Breast epithelium (tissue), 4 donors: ENCODE data around the gene TCEAL3. TPM values are rescaled to one million over a fixed set of nuclear protein-coding genes. Genes with fewer than 3 reads are reported as not detected.
"Not testable (repeated sequence)": the region's sequence is repeated elsewhere in the genome, so short reads cannot be mapped to it uniquely, and the experiment has no call there.

Experiments
- DNase-seq, 2 donors: peaks; one replicate each; pipeline ENCODE4 v3.0.0-alpha.2; 2019; ENCODE audit warnings: low spot score in 2 of 2
- H3K27ac ChIP-seq, 2 donors: fragments of 200-600 bp; sonication (generic) in 1 of 2; one replicate each; pipeline ENCODE4 v1.5.1; 2016 to 2019; ENCODE audit warnings: mild to moderate bottlenecking in 1 of 2
- H3K27me3 ChIP-seq, 2 donors: fragments of 200-600 bp; sonication (generic) in 1 of 2; one replicate each; pipeline versions ENCODE4 v1.5.1 to v1.6.0; 2017 to 2019; ENCODE audit warnings: control low read depth in 1 of 2, mild to moderate bottlenecking in 1 of 2
- H3K36me3 ChIP-seq: fragments of 200-600 bp; one replicate; pipeline ENCODE4 v1.5.1; 2019
- H3K4me1 ChIP-seq, 2 donors: fragments of 200-600 bp; sonication (generic); one replicate each; pipeline ENCODE4 v1.5.1; 2016 to 2019; ENCODE audit warnings: control low read depth in 1 of 2
- H3K4me3 ChIP-seq, 3 donors: fragments of 200-600 bp; sonication (generic); 1 replicate in 2 of 3; 2 replicates in 1 of 3; pipeline ENCODE4 v1.5.1; 2016 to 2019; ENCODE audit warnings: mild to moderate bottlenecking in 3 of 3, moderate library complexity in 2 of 3
- H3K9me3 ChIP-seq, 2 donors: fragments of 200-600 bp; sonication (generic) in 1 of 2; one replicate each; pipeline ENCODE4 v1.5.1; 2016 to 2019; ENCODE audit warnings: control low read depth in 1 of 2
- POLR2A ChIP-seq: fragments of 450-650 bp; IDR thresholded peaks from one replicate; pipeline ENCODE4 v1.6.1; 2016; ENCODE audit warnings: antibody characterized with exemption, mild to moderate bottlenecking, moderate library complexity
- POLR2AphosphoS5 ChIP-seq, 3 donors: sonication (generic); formaldehyde crosslinking; IDR thresholded peaks; one replicate each; pipeline ENCODE4 v1.6.1; 2017; ENCODE audit warnings: antibody characterized with exemption in 3 of 3
- intact Hi-C: fragments of 100-400 bp; cut with DNase I; formaldehyde crosslinking; loops from one replicate; pipeline ENCODE4 v1.15.1; 2023; ENCODE audit warnings: low total_unique reads
- total RNA-seq, 3 donors: library from RNA; depleted of rRNA; stranded (reverse); fragments of >200 nt; gene quantifications; one replicate each; pipeline ENCODE4 v1.1.0, GENCODE V29; 2016
- TF ChIP-seq, protein P1 (sequence below), 3 donors: fragments of 450-650 bp; IDR thresholded peaks; one replicate each; pipeline ENCODE4 v1.5.1; 2016 to 2017; ENCODE audit warnings: antibody characterized with exemption in 3 of 3, mild to moderate bottlenecking in 3 of 3, moderate library complexity in 3 of 3

TCEAL3 gene
- total RNA-seq, 3 donors from 2014 or later: 21.3 to 52.4 (median 41.6) TPM

DNA sequence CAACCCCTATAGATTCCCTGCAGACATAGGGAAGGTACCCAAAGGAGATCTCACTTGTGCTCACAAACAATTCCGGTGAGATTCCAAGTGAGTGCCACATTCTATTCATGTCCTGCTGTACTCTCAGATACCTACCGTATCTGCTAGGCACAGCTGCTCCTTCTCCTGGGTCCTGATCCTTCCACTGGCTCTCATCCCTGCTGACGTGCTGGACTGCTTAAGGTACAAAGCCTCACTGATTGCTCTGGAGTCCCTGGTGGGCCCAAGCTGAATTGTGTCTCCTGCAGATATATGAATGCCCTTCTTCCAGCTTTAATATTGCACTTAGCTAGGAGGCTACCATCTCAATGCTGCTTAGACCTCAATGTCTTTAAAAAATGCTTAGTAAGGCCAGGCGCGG lies 23.4 kb downstream of the TCEAL3 start:
- no peaks in the 10 kb centered on the region for H3K4me1 ChIP-seq
- DNase-seq: no peak
- H3K27me3 ChIP-seq: peaks cover 0 to 41% of the 10 kb centered on the region in 2 donors
- no peaks in the 10 kb centered on the region for H3K9me3 ChIP-seq
- TF ChIP-seq, protein P1, sequence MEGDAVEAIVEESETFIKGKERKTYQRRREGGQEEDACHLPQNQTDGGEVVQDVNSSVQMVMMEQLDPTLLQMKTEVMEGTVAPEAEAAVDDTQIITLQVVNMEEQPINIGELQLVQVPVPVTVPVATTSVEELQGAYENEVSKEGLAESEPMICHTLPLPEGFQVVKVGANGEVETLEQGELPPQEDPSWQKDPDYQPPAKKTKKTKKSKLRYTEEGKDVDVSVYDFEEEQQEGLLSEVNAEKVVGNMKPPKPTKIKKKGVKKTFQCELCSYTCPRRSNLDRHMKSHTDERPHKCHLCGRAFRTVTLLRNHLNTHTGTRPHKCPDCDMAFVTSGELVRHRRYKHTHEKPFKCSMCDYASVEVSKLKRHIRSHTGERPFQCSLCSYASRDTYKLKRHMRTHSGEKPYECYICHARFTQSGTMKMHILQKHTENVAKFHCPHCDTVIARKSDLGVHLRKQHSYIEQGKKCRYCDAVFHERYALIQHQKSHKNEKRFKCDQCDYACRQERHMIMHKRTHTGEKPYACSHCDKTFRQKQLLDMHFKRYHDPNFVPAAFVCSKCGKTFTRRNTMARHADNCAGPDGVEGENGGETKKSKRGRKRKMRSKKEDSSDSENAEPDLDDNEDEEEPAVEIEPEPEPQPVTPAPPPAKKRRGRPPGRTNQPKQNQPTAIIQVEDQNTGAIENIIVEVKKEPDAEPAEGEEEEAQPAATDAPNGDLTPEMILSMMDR (IDR thresholded peaks at IDR 0.05): no peak
- no peak for TF ChIP-seq POLR2AphosphoS5 (IDR thresholded peaks at IDR 0.05)
- no peak for TF ChIP-seq POLR2A
- no peaks in the 10 kb centered on the region for H3K36me3 ChIP-seq
- intact Hi-C loops: no loop called here
- peak overlapping the region in 2 of 3 donors; percentile 18 to 37 for H3K4me3 ChIP-seq
- H3K27ac ChIP-seq: peak overlapping the region in 1 of 2 donors; percentile 35

- Histone ChIP-seq H3K36me3 (no peaks in the 10 kb centered on the region), H3K27ac (no peak overlapping the region), H3K4me1 (no peaks in the 10 kb centered on the region), H3K4me3 (no peak overlapping the region), H3K27me3 (peaks cover 0 to 25% of the 10 kb centered on the region in 2 donors), H3K9me3 (no peaks in the 10 kb centered on the region)
- DNase-seq: no peak
- TF ChIP-seq POLR2A (no peak), POLR2AphosphoS5 (IDR thresholded peaks at IDR 0.05) (no peak)
- TF ChIP-seq, protein P1 (IDR thresholded peaks at IDR 0.05): no peak
- intact Hi-C loops: no loop called here
Measured at GRCh38 chrX:103635436-103635835, 27.7 kb downstream of the TCEAL3 start.

DNA sequence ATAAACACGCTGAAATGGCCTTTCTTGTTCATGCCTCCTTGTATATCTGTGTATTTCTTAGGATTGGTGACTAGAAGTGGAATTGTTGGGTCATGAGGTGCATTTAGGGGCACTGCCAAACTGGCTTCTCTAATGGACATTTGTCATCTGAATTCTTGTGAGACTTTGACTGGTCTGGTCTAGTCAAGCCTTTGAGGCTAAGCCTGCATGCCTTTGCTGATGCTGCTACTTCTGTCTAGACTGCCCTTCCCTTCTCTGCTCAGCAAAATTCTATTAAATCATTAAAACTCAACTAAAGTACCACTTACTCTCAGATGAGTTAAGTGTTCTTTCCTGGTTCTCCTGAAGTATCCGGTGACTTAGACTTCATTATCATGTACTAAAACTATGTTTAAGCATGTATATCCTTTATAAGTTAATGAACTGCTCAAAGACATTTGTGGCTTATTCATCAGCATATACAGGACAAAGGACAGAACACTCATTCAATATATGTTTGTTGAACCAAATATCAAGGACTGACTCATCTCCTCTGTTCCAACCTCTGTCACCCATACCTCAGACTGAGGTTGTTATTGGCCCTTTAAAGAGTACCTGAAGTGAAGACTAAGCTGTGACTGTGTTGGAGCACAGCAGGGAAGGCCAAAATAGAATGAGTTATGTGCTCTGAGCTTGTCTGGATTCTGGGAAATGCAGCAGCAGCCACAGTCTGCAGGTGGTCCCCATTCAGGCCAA lies 30.0 kb downstream of the TCEAL3 start:
- Histone ChIP-seq H3K4me3 (no peak overlapping the region), H3K27ac (no peak overlapping the region), H3K36me3 (no peaks in the 10 kb centered on the region), H3K9me3 (no peaks in the 10 kb centered on the region), H3K27me3 (peaks cover 0 to 29% of the 10 kb centered on the region in 2 donors), H3K4me1 (no peaks in the 10 kb centered on the region)
- DNase-seq: no peak
- intact Hi-C loops: no loop called here
- TF ChIP-seq, protein P1 (IDR thresholded peaks at IDR 0.05): no peak
- TF ChIP-seq POLR2A: no peak

DNA sequence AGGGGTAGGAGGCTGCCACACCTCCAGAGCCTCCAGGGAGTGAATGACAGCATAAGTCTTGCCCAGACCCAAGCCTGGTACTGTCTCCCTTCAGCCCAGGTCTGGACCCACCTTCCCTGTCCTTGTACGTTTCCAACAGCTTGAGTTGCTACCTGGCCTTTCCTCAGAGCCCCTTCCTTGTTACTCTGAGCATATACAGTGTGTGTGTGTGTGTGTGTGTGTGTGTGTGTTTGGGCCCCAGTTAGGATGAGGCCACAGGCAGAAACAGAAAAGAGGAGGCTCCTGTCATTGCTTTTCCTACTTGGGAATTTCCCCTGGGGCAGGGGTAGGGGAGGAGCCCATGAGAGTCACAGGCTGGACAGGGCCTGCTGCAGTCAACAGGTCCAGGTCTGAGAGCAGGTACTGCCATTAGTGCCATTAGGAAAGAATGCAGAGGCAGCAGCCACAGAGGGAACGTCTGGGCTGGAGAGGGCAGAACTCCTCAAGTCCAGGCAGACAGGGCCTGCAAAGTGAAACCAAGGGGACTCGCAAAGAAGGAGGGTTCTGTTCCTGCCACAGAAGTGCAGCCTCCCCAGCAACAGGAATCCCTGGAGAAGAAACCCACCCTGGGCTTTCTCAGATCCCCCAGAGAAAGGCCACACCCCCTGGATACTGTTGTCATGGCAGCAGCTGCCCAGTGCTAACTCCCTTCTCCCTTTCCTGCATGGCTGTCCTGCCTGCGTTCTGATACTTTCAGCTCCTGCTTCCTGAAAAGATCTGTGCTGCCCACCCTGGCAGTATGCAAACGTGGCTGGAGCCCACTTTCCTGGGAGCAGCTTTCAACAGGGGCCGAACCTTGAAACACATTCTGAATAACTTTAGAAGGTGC lies 30.9 kb downstream of the TCEAL3 start:
- H3K4me1 ChIP-seq, H3K9me3 ChIP-seq, DNase-seq, H3K36me3 ChIP-seq, intact Hi-C loops, H3K27ac ChIP-seq: not testable (repeated sequence)
- Histone ChIP-seq H3K4me3 (peak overlapping the region in 1 of 3 donors; percentile 31), H3K27me3 (peaks cover 0 to 38% of the 10 kb centered on the region in 2 donors)

DNA sequence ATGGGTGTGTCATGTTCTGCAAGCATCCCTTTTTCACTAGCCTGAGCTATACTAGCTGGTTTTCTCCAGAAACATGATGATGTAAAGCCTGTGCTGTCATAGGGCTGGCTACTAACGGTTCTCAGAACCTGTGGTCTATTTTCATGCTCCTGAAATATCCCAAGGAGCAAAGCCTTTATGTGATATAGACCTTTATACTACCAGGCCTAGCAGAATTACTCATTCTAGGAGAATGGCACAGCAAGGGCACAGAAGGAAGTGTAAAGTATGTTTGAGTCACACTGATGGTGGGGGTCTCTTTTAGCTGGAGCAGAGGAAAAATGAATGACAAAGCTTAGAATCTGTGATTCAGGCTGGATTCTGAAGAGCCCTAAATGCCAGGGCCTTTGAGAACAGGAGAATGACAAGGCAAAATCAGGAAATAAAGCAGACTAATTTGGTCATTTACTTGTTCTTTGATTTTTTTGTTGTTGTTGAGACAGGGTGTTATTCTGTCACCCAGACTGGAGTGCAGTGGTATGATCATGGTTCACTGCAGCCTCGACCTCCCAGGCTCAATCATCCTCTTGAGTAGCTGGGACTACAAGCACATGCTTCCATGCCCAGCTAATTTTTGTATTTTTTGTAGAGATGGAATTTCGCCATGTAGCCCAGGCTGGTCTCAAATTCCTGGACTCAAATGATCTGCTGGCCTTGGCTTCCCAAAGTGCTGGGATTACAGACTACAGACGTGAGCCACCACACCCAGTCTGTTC lies 32.8 kb downstream of the TCEAL3 start:
- H3K4me3 ChIP-seq: no peak overlapping the region
- no peaks in the 10 kb centered on the region for H3K4me1 ChIP-seq
- peaks cover 0 to 35% of the 10 kb centered on the region in 2 donors for H3K27me3 ChIP-seq
- TF ChIP-seq, protein P1 (IDR thresholded peaks at IDR 0.05): no peak
- no peak for TF ChIP-seq POLR2A
- intact Hi-C loops: no loop called here
- no peak for DNase-seq
- H3K27ac ChIP-seq: no peak overlapping the region
- H3K9me3 ChIP-seq: no peaks in the 10 kb centered on the region
- H3K36me3 ChIP-seq: no peaks in the 10 kb centered on the region
